Stimulated activated CD8-positive, alpha-beta memory T cell treated with anti-CD3 and anti-CD28 coated beads, Interleukin-7, amount 100 ng/mL, for 1 hour (primary cell): ENCODE results near the gene PIGA.
"Not testable (repeated sequence)": the region's sequence is repeated elsewhere in the genome, so short reads cannot be mapped to it uniquely, and the experiment has no call there.

Experiments
- DNase-seq, 2 donors: peaks; one replicate each; pipeline ENCODE4 v3.0.0-alpha.2; 2020; ENCODE audit warnings: low read depth in 2 of 2

Gene PIGA

DNA sequence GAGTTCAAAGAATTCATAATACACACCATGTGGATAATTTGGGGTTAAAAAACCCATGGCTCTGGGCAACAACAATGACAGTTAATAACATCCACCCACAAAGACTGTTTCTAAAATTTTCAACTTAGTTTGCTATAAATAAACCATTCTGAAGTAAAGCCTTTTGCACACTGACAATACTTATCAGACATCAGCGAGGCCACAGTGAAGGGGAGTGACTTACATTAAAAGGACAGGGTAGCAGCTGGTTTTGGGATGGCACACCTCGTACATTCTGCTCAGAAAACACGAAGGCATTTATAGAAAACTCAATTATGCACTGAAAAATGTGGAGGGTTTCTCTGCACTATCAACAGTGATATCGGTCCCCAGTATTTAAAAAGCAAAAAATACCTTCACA lies 15.0 kb downstream of the PIGA start:
- DNase-seq: no peak

DNA sequence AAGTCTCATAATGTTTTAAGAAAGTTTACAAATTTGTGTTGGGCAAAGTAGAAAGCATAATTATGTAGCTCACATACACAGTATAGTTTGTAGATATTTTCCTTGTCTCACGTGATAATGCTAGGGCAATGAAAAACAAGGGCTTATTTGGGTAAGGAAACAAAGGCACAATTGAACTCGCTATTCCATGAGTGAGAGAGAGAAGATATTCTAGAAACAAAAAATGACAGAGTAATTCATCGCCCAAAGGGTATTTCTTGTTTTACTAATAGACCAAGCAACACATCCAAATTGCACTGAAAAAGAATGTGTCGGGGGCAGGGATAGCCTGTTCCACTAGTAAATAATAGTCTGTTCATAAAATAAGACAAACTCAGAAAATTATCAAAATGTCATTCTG lies 16.2 kb downstream of the PIGA start:
- DNase-seq: no peak

DNA sequence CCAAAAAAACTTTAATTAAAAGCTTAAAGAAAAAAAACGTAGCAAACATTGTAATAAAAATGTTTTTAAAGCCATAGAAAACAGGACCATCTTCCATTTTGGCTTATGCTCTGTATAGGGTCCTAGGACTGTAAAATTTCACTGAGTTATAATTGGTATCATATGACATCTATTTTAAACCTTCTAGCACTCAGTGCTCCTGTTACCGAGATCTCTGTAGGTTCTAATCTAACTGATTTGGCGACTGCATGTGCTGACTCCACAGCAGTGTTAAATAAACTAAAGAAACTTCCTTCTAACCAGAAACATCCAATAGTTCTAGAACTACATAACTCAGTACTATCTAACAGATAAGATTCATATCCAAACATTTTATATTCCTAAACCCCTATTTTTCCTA lies 19.8 kb downstream of the PIGA start, which contains the start of gene ASB11:
ASB11 (minus strand) TSS at position 132 of the 400 bp plus-strand sequence; CDS start at position 97, 35 bp downstream.
- no peak for DNase-seq

DNA sequence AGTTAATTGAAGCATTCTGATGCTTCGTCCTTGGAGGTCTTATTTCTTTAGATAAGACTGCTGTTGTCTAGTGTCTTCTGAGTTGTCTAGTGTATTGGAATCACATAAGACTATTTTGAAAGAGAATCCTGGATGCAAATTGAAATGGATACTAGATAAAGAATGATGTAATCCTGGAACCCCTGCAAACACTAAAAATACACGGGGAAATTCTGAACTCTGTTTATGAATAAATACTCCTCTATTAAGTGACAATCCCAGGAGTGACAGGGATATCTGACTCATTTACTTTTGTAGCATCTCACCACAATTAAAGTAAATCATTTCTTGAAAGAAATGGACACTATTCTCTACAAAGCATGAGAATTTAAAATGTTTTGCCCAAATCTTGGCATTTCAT lies 20.9 kb downstream of the PIGA start:
- DNase-seq: no peak

DNA sequence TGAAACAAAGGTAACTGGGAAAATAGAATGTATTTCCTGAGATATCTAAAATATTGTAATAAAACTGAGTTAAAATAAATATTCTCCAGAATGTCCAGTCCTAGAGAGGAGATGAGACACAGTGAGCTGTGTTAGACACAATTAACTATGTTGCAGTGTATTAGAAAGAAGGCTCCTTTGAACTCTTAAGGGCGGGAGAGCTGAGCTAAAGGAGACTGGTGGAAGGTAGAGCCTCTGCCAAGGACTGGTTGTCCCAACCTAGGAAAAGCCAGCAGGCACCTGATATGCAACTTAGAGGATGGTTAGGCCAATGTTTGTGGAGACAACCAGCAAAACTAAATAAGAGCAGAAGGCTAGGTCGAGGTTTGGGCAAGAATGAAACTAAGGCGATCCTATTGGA lies 24.2 kb downstream of the PIGA start:
- no peak for DNase-seq

DNA sequence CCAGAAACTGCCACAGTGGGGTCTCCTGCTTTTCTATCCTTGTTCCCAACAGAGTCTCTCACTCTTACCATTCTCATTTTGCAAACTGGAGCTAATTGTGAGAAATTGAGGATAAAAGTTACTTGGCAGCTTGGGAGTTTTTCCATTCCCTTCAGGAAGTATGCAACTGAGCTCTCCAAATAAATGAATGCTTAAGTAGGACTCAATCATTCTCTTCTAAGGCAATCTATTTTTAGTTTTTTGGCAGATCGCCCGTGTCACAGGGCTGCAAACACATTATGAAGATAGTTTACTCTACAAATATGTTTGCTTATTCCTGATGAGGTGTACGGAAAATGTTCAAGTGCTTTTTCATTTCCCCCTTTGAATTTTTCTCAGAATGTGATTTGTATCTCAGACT lies 25.2 kb downstream of the PIGA start:
- DNase-seq: no peak

DNA sequence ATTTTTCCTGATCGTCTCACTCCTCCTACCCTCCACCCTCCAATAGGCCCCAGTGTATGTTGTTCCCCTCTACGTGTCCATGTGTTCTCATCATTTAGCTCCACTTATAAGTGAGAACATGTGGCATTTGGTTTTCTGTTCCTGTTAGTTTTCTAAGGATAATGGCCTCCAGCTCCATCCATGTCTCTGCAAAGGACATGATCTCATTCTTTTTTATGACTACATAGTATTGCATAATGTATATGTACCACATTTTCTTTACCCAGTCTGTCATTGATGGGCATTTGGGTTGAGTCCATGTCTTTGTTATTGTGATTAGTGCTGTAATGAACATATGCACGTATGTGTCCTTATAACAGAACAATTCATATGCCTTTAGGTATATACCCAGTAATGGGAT lies 29.4 kb downstream of the PIGA start:
- DNase-seq: not testable (repeated sequence)

DNA sequence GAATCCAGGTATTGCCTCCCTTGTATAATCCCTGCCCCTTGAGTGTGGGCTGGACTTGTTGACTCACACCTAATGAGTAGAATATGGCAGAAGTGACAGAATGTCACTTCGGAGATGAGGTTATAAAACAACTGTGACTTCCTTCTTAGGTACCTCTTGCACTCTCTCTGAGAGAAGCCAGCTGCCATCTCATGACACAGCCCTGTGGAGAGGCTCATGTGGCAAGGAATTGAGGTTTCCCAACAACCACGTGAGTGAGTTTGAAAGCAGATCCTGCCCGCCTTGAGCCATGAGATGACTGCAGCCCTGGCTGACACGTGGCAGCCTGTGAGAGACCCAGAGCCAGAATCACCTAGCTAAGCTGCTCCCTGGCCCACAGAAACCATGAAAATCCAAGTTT lies 33.4 kb downstream of the PIGA start:
- DNase-seq: no peak

DNA sequence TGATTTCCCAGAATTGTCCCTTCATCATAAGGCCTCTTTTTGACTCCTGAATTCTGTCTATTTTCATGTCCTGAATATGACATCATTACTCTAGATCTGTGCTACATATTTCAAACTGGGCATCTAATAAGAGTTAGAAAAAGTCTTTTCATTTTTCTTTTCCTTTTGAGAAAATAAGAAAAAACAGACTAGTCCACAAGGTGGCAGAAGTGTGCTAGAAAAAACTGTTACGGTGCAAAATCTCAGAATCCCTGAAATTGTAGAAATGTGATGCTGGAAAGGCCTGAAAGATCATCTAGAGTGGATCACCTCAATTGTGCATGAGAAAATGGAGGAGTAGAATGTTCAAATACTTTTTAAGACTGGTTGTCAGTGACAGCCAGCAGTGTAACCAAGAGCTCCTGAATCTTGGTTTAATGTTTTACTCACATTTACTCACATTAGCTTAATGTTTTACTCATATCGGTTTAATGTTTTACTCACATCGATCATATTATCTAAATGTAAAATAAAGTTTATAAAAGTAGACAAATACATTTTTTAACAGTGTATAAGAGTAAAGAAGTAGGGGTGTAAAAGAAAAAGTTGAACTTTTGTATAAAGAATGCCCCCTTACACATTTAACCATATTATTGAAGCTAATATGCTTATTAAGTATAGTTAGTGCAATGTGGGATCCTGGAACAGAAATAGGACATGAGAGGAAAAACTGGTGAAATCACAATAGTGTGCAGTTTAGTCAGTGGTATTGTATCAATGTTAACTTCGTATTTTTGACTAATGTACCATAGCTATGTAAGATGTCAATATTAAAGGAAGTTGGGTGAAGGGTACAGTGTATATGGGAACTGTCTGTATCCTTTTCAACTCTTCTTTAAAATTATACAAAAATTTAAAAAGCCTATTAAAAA lies 35.1 kb downstream of the PIGA start:
- DNase-seq: no peak

DNA sequence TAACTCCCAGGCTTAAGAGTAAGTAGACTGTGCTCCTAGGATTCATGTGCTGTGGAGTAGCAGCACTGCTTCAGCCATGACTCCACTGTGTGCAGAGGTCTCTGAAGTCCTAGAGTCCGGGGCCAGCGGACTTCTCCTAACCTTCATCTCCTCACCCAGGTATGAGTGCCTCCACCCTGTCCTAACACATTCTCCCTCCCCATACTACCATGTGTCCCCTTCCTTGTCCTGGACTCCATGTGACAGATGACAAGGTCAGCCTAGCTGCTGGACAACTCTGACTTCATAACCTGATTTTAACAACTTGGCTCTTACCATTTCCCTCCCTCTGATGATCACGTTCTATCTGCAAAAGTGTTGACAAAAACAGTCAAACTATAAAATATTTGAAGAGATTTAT lies 36.5 kb downstream of the PIGA start:
- no peak for DNase-seq

DNA sequence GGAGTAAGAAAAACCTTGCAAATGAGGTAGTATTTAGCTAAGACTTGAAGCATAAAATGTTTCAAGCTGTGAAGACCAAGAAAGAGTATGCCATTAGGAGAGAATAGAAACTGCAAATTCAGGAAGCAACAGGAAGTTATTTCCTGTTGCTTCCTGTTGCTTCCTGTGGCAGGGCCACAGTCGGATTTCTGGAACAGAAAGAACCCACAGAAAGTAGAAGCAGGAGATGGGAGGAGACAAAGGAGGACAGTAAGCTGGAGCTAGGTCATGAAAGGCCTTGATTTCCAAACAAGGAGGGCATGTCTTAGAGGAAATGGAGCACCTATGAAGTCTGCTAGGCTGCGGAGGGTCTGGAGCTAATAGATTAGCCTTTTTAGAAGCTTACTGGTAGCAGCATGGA lies 37.1 kb downstream of the PIGA start:
- DNase-seq: no peak

DNA sequence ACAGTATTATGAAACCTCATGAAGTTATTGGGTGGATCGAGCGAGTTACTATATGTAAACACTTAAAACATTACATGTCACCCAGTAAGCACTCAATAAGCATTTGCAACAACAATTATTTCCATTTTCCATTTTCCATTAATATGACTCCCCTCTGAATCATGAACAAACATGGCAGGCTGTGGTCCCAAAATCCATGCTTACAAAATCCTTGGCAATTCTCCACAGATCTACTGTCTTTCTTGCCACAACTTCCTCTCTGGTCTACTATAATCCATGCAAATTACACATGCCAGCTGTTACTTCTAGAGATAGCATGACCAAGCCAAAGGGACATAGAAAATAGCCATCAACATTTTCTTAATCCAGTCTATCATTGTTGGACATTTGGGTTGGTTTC lies 41.9 kb downstream of the PIGA start:
- no peak for DNase-seq

DNA sequence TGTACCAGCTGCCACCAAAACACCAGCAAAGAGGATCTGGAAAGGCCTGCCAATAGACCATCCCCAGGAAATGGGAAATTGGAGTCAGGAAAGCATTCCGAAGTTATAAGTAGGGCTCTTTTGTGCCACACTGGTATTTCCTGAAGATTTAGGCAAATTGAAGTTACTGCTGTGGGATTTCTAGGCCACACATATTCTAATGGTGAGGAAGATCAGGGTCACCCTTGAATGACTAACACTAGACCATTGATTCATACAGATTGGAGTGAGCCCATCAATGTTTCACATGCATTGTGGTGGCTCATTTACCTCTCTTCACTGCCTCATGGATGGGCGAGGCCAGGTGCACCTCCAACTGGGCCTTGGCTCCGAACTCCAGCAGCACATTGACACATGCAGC lies 42.5 kb downstream of the PIGA start:
- DNase-seq: no peak

DNA sequence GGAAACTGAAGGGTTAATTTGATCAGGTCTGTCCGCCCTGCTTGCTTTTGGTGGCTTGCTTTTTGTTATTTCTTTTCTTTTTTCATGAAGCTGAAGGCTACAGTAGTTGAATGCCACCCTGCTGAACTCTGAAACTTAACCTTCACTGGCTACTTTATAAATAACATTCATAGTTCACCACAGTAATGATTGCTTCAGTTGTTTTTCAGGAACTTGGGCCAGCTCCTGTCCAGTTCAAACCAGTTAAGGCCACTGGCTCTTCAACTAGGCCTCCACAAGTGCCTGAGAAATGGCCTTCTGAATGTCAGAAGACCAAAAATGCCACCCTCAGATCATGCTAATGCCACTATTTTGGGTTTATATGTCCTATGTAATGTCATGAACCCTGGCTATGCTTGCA lies 57.7 kb downstream of the PIGA start:
- no peak for DNase-seq

DNA sequence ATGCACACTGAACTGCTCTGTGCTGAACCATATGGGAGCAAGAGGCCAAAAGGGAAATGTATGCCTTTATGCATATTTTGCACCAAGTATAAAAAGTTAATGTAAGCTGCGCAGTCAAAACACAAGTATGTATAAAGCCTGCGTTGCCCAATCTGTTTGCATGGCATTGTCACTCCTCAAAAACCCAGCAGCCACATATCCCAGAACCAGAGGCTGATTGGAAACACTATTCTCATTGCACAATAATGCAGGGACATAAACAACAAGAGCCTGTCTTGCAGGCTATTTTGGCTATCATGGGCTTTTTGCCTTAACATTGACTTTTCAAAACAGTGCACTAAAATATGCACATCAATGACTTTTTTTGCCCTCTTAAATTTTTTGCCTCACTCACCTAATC lies 60.4 kb downstream of the PIGA start:
- DNase-seq: no peak

DNA sequence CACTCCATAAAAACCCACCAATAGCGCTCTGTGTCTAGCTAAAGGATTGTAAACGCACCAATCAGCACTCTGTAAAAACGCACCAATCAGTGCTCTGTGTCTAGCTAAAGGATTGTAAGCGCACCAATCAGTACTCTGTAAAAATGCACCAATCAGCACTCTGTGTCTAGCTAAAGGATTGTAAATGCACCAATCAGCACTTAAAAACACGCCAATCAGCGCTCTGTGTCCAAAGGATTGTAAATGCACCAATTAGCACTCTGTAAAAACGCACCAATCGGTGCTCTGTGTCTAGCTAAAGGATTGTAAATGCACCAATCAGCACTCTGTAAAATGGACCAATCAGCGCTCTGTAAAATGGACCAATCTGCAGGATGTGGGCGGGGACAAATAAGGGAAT lies 62.0 kb downstream of the PIGA start:
- DNase-seq: not testable (repeated sequence)

DNA sequence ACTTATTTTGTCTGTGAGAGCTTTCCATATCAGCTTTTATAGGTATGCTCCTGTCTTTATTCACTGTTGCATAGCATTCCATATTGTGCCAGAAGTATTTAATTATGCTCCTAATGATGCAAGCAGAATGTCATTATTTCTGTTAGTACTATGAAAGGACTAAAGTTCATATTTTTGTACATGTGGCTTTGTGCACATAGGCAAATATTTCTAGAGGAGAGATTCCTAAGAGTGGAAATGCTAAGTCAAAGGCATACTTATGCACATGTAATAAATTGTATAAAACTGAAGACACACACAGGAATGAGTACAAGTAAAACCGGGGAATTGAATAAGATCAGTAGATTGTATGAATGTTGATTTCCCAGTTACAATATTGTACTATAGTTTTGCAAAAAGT lies 63.6 kb downstream of the PIGA start:
- no peak for DNase-seq

DNA sequence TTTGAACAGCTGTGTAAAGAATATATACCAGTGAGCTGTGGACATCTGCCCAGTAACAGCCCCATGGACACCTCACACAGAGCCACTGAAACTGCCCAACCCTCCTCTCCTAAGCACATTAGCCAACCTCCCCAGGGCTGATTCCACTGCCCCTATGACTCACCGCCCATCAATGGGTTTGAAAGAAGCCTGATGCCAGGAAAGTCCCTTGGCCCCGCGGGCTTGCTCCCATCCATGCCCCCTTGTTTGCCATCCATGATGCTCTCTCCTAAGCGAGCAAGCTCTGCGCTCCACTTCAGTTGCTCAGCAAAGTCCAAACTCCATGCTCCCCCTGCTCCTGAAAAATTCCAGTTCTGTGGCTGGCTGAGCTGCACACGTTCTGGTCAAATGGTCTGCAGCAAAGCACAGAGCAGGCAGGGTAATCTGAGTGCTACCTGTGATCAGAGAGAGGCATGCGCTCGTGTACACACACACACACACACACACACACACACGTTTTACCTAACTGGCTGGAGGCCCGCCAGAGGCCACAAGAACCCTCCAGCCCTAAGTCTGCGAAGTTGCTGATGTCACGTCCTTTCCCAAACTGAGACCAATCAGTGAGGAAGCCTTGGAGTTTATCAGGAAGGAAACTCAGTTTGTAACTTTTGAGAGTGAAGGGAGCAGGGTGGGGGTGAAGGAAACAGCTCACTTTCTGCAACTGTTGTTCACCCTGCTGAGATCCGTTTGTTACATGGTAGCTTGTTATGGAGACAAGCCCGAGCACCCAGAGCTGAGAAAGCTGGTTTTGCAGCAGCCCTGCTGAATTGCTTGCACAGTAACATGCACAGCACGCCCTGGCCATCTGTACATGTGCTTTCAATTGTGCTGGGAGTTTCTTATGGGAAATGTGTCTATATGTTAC lies 65.5 kb downstream of the PIGA start, which contains the start of gene ASB9:
ASB9 (minus strand) TSS at position 466 of the 904 bp plus-strand sequence; CDS start at position 257, 209 bp downstream.
- DNase-seq: no peak
